NCI-H1694 (cell line): ENCODE results near the gene NAA50.

Experiments
- DNase-seq: peaks from one replicate; lab custom pipeline; 2025; lab: John Stamatoyannopoulos, UW

Gene NAA50

DNA sequence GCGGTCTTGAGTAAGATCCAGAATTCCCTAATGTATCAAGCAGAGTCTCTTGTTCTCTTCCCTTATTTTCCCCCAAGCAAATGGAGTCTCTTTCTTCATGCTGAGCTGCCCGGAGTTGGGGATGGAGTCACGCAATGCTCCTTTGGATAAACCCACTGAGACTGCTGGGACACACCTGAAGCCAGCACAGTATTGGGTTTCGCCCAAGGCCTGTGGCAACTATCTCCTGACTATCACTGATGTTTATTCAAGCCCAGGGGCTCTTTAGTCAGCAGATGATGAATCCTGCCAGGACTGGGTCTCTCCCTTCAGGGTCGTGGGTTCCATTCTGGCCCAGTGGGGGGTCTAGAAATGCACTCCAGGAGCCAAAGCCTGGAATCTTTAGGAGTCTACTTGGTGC lies 60.9 kb downstream of the NAA50 start:
- DNase-seq, result no peak

- no peak for DNase-seq
Observed at GRCh38 chr3:113684271-113684819, 61.7 kb downstream of the NAA50 start.

DNA sequence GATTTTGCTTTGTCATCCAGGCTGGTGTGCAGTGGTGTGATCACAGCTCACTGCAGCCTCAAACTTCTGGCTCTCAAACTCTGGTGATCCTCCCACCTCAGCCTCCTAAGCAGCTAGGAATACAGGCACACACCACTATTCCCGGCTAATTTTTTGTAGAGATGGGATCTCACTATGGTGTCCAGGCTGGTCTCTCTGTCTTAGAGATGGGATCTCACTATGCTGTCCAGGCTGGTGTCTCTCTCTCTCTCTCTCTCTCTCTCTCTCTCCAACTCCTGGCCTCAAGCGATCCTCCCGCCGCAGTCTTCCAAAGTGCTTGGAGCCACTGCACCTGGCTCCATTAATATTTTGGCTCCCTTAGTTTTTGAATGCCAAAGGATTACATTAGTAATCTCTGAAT lies 67.3 kb downstream of the NAA50 start:
- no peak for DNase-seq

DNA sequence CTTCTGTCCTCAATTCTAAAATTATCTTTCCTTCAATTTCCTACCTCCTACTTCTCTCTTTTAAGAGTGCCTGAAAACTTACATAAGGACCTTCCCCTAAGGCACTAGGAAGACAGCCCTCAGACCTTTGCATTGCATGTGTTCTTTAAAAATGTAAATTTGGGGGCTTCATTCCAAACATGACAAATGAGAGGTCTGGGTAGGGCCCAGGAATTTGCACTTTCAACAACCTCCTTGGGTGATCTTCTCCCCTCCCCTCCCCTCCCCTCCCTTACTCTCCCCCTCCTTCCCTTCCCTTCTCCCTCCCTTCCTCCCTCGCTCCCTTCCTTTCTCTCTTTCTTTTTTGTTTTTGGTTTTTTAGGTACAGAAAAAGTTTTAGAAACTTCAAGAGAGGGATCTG lies 68.3 kb downstream of the NAA50 start:
- no peak for DNase-seq

DNA sequence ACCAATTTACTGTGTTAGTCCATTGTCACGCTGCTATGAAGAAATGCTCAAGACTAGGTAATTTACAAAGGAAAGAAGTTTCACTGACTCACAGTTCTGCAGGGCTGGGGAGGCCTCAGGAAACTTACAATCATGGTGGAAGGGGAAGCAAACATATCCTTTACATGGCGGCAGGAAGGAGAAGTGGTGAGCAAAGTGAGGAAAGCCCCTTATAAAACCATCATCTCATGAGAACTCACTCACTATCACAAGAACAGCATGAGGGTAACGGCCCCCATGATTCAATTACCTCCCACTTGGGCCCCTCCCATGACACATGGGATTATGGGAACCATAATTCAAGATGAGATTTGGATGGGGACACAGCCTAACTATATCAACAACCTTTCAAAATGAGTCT lies 69.8 kb downstream of the NAA50 start:
- no peak for DNase-seq

- DNase-seq, result no peak
Observed at GRCh38 chr3:113673593-113673992, 72.5 kb downstream of the NAA50 start.

- DNase-seq, result no peak
Observed at GRCh38 chr3:113668015-113668414, 78.0 kb downstream of the NAA50 start.
